OCI-LY1 (cell line): ENCODE measurements around the gene FABP1.

ENCODE experiments used
- H2AFZ ChIP-seq: fragments of 200-600 bp; sonication (generic), shearing (Covaris generic); 2 replicates; pipeline ENCODE4 v1.6.0; 2014; ENCODE audit warnings: antibody characterized with exemption, mild to moderate bottlenecking, low read length
- H3F3A ChIP-seq: fragments of 200-600 bp; sonication (generic), shearing (Covaris generic); 2 replicates; pipeline ENCODE4 v1.6.0; 2014; ENCODE audit warnings: mild to moderate bottlenecking, antibody characterized with exemption, low read length, moderate library complexity; ENCODE audit not compliant: insufficient read depth
- H3K27ac ChIP-seq: fragments of 200-600 bp; sonication (generic); 2 replicates; pipeline ENCODE4 v1.5.1; 2014; ENCODE audit warnings: low read length, mixed run types, mild to moderate bottlenecking, low read depth; ENCODE audit not compliant: poor library complexity, severe bottlenecking
- H3K27me3 ChIP-seq: fragments of 200-600 bp; sonication (generic); 2 replicates; pipeline ENCODE4 v1.6.0; 2014; ENCODE audit warnings: antibody characterized with exemption, mild to moderate bottlenecking, low read length, moderate library complexity; ENCODE audit not compliant: insufficient read depth
- H3K36me3 ChIP-seq: fragments of 200-600 bp; sonication (generic); 2 replicates; pipeline ENCODE4 v1.6.1; 2014; ENCODE audit warnings: mild to moderate bottlenecking, antibody characterized with exemption, low read length, moderate library complexity, mixed read lengths; ENCODE audit not compliant: insufficient read depth
- H3K4me1 ChIP-seq: fragments of 200-600 bp; sonication (generic); 2 replicates; pipeline ENCODE4 v1.5.1; 2014; ENCODE audit warnings: mild to moderate bottlenecking, low read length, moderate library complexity; ENCODE audit not compliant: insufficient read depth, severe bottlenecking
- H3K4me2 ChIP-seq: fragments of 200-600 bp; sonication (generic), shearing (Covaris generic); 2 replicates; pipeline ENCODE4 v1.6.1; 2014; ENCODE audit warnings: low read length
- H3K4me3 ChIP-seq: fragments of 200-600 bp; sonication (generic); 2 replicates; pipeline ENCODE4 v1.5.1; 2014; ENCODE audit warnings: low read length, low read depth, mild to moderate bottlenecking, mixed read lengths; ENCODE audit not compliant: poor library complexity, severe bottlenecking
- H3K79me2 ChIP-seq: fragments of 200-600 bp; shearing (Covaris generic); 2 replicates; pipeline ENCODE4 v1.6.1; 2016; ENCODE audit warnings: mixed run types, low read length, mixed read lengths; ENCODE audit not compliant: insufficient read depth
- H3K9ac ChIP-seq: fragments of 200-600 bp; sonication (generic), shearing (Covaris generic); 2 replicates; pipeline ENCODE4 v1.6.1; 2014; ENCODE audit warnings: mild to moderate bottlenecking, low read length, mixed read lengths
- H3K9me2 ChIP-seq: fragments of 200-600 bp; sonication (generic), shearing (Covaris generic); 2 replicates; pipeline ENCODE4 v1.6.1; 2014; ENCODE audit warnings: low read depth, mild to moderate bottlenecking, low read length, mixed read lengths
- H3K9me3 ChIP-seq: fragments of 200-600 bp; shearing (Covaris generic); 2 replicates; pipeline ENCODE4 v1.6.1; 2014; ENCODE audit warnings: low read length, mixed read lengths
- H4K20me1 ChIP-seq: fragments of 200-600 bp; sonication (generic), shearing (Covaris generic); 2 replicates; pipeline ENCODE4 v1.6.0; 2016; ENCODE audit warnings: mild to moderate bottlenecking, low read length; ENCODE audit not compliant: insufficient read depth
- CTCF ChIP-seq: fragments of 200-600 bp; sonication (generic), shearing (Covaris generic); IDR thresholded peaks from 2 replicates; pipeline ENCODE4 v1.5.1; 2017; ENCODE audit warnings: mild to moderate bottlenecking, antibody characterized with exemption, low read length, moderate library complexity, mixed read lengths
- EZH2 ChIP-seq: fragments of 200-600 bp; sonication (generic), shearing (Covaris generic); IDR thresholded peaks from 2 replicates; pipeline ENCODE4 v1.8.0; 2017; ENCODE audit warnings: borderline replicate concordance, mixed run types, mild to moderate bottlenecking, antibody characterized with exemption, low read length, moderate library complexity, mixed read lengths

FABP1 gene

GRCh38 chr2:88159481-88159880, 31.6 kb upstream of the FABP1 start:
- H3K9ac ChIP-seq: no peak overlapping the region
- TF ChIP-seq EZH2 (no peak), CTCF (no peak)
- no peaks in the 10 kb centered on the region for H3K36me3 ChIP-seq
- no peaks in the 10 kb centered on the region for H3K79me2 ChIP-seq
- H3K27ac ChIP-seq: no peak overlapping the region
- H3K27me3 ChIP-seq: no peaks in the 10 kb centered on the region
- H4K20me1 ChIP-seq: no peaks in the 10 kb centered on the region
- no peaks in the 10 kb centered on the region for H3K9me3 ChIP-seq
- no peak overlapping the region for H2AFZ ChIP-seq
- H3K9me2 ChIP-seq: no peaks in the 10 kb centered on the region
- no peak overlapping the region for H3K4me3 ChIP-seq
- no peaks in the 10 kb centered on the region for H3F3A ChIP-seq
- H3K4me2 ChIP-seq: no peak overlapping the region
- H3K4me1 ChIP-seq: no peaks in the 10 kb centered on the region

- Histone ChIP-seq H3K4me1 (no peaks in the 10 kb centered on the region), H3K9me3 (peaks cover 6% of the 10 kb centered on the region), H3K36me3 (no peaks in the 10 kb centered on the region), H3K4me3 (no peak overlapping the region), H3K9me2 (no peaks in the 10 kb centered on the region), H3F3A (no peaks in the 10 kb centered on the region), H2AFZ (no peak overlapping the region), H3K79me2 (no peaks in the 10 kb centered on the region), H3K27me3 (no peaks in the 10 kb centered on the region), H3K27ac (no peak overlapping the region), H3K9ac (no peak overlapping the region), H4K20me1 (no peaks in the 10 kb centered on the region), H3K4me2 (no peak overlapping the region)
- no peak for TF ChIP-seq CTCF
- TF ChIP-seq EZH2: no peak
Measured at GRCh38 chr2:88148929-88149438, 21.1 kb upstream of the FABP1 start.

GRCh38 chr2:88147145-88147544, 19.3 kb upstream of the FABP1 start:
- H3K79me2 ChIP-seq: no peaks in the 10 kb centered on the region
- H3K27ac ChIP-seq: no peak overlapping the region
- H3K9me2 ChIP-seq: no peaks in the 10 kb centered on the region
- H3K9me3 ChIP-seq: peaks cover 6% of the 10 kb centered on the region
- H3K36me3 ChIP-seq: no peaks in the 10 kb centered on the region
- no peaks in the 10 kb centered on the region for H3F3A ChIP-seq
- H3K27me3 ChIP-seq: no peaks in the 10 kb centered on the region
- no peak overlapping the region for H3K4me2 ChIP-seq
- H3K4me1 ChIP-seq: no peaks in the 10 kb centered on the region
- no peak overlapping the region for H2AFZ ChIP-seq
- H3K9ac ChIP-seq: no peak overlapping the region
- H4K20me1 ChIP-seq: no peaks in the 10 kb centered on the region
- no peak for TF ChIP-seq EZH2
- no peak for TF ChIP-seq CTCF
- no peak overlapping the region for H3K4me3 ChIP-seq
